Testis (tissue), 3 donors: ENCODE results near the gene MRGPRD. TPM values are rescaled to one million over a fixed set of nuclear protein-coding genes. Genes with fewer than 3 reads are reported as not detected.

Experiments used
- DNase-seq: peaks from one replicate; pipeline ENCODE4 v3.0.0-alpha.2; 2019
- H3K27ac ChIP-seq, 2 donors: fragments of 200-600 bp; sonication (generic); one replicate each; pipeline ENCODE4 v1.5.1; 2019
- H3K27me3 ChIP-seq: fragments of 200-600 bp; sonication (generic); one replicate; pipeline ENCODE4 v1.5.1; 2019
- H3K36me3 ChIP-seq: fragments of 200-600 bp; sonication (generic); one replicate; pipeline ENCODE4 v1.5.1; 2017; ENCODE audit warnings: low read depth; ENCODE audit errors: missing control alignments
- H3K4me1 ChIP-seq: fragments of 200-600 bp; sonication (generic); one replicate; pipeline ENCODE4 v1.5.1; 2019
- H3K4me3 ChIP-seq, 2 donors: fragments of 200-600 bp; sonication (generic); one replicate each; pipeline ENCODE4 v1.5.1; 2017 to 2019
- H3K9me3 ChIP-seq: fragments of 200-600 bp; sonication (generic); one replicate; pipeline ENCODE4 v1.5.1; 2017
- CTCF ChIP-seq, 3 experiments: fragments of 450-650 bp in 2 of 3; fragments of 200-600 bp in 1 of 3; sonication (generic) in 1 of 3; IDR thresholded peaks; one replicate each; pipeline ENCODE4 v1.5.1; 2016 to 2019; ENCODE audit warnings: antibody characterized with exemption in 3 of 3, mild to moderate bottlenecking in 2 of 3, moderate library complexity in 1 of 3
- POLR2A ChIP-seq: fragments of 450-650 bp; IDR thresholded peaks from one replicate; pipeline ENCODE4 v1.6.1; 2017; ENCODE audit warnings: antibody characterized with exemption, mild to moderate bottlenecking, moderate library complexity
- WGBS, 2 donors: methylation state at CpG; one replicate each; pipeline ENCODE4 v1.1.5; 2018; 5-methylcytosine and 5-hydroxymethylcytosine counted together
- intact Hi-C: fragments of 100-400 bp; cut with DNase I; formaldehyde crosslinking; loops from one replicate; pipeline ENCODE4 v1.15.1; 2023; ENCODE audit warnings: low total_unique reads
- polyA plus RNA-seq: library from polyadenylated mRNA; stranded (reverse); fragments of 350-450 nt; fragmentation: Illumina TruSeq; extraction: RNeasy Lipid Tissue Mini Kit (QIAGEN cat#74804); gene quantifications from one replicate; pipeline ENCODE4 v1.2.3, GENCODE V29; 2014; ENCODE audit warnings: low read depth, low replicate concordance; ENCODE audit not compliant: insufficient read depth
- total RNA-seq, 2 donors: library from RNA; depleted of rRNA; stranded (reverse); fragments of >200 nt; gene quantifications; one replicate each; pipeline ENCODE4 v1.2.3, GENCODE V29; 2016

The MRGPRD gene
- total and polyA plus RNA-seq, 3 donors from 2014 or later: not detected

GRCh38 chr11:69003866-69004367 lies 23.1 kb upstream of the MRGPRD start:
- Histone ChIP-seq H3K27me3 (no peaks in the 10 kb centered on the region), H3K4me1 (peaks cover 17% of the 10 kb centered on the region), H3K4me3 (no peak overlapping the region), H3K36me3 (no peaks in the 10 kb centered on the region), H3K27ac (no peak overlapping the region), H3K9me3 (no peaks in the 10 kb centered on the region)
- WGBS, 2 donors: 90% methylated on average over 6 to 20 of the region's 20 CpGs
- TF ChIP-seq POLR2A (no peak), CTCF (IDR thresholded peaks at IDR 0.05) (no peak)
- DNase-seq: no peak
- intact Hi-C loops: loop anchor here (10.0 kb wide), 1 partner anchor 99 kb away; the partner anchor contains the start of genes IGHMBP2 and MRPL21

GRCh38 chr11:69003301-69003865 lies 22.6 kb upstream of the MRGPRD start:
- no peak for DNase-seq
- H3K27me3 ChIP-seq: no peaks in the 10 kb centered on the region
- H3K27ac ChIP-seq: no peak overlapping the region
- intact Hi-C loops: loop anchor here (10.0 kb wide), 1 partner anchor 99 kb away; the partner anchor contains the start of genes IGHMBP2 and MRPL21
- TF ChIP-seq POLR2A (no peak), CTCF (IDR thresholded peaks at IDR 0.05) (no peak)
- no peaks in the 10 kb centered on the region for H3K9me3 ChIP-seq
- 78 to 98% methylated on average over 7 to 9 of the region's 9 CpGs for WGBS, 2 donors
- H3K4me1 ChIP-seq: peaks cover 14% of the 10 kb centered on the region
- no peak overlapping the region for H3K4me3 ChIP-seq
- H3K36me3 ChIP-seq: no peaks in the 10 kb centered on the region

- 64 to 84% methylated on average over 6 to 13 of the region's 13 CpGs for WGBS, 2 donors
- Histone ChIP-seq H3K4me3 (no peak overlapping the region), H3K9me3 (no peaks in the 10 kb centered on the region), H3K27me3 (no peaks in the 10 kb centered on the region), H3K27ac (peak overlapping the region in 1 of 2 donors; percentile 45), H3K4me1 (peaks cover 14% of the 10 kb centered on the region), H3K36me3 (no peaks in the 10 kb centered on the region)
- intact Hi-C loops: loop anchor here (10.0 kb wide), 1 partner anchor 98 kb away; the partner anchor contains the start of genes IGHMBP2 and MRPL21
- no peak for TF ChIP-seq POLR2A
- TF ChIP-seq CTCF (IDR thresholded peaks at IDR 0.05): no peak
- no peak for DNase-seq
These were observed 21.9 kb upstream of the MRGPRD start for GRCh38 chr11:69002570-69003231.

- H3K4me1 ChIP-seq: peaks cover 14% of the 10 kb centered on the region
These were observed 21.4 kb upstream of the MRGPRD start for GRCh38 chr11:69002110-69002569.

More at GRCh38 chr11:69002110-69002569, 21.4 kb upstream of the MRGPRD start:
- intact Hi-C loops: loop anchor here (10.0 kb wide), 1 partner anchor 97 kb away; the partner anchor contains the start of genes IGHMBP2 and MRPL21
- H3K27ac ChIP-seq: peak overlapping the region in 1 of 2 donors; percentile 70
- H3K36me3 ChIP-seq: no peaks in the 10 kb centered on the region
- no peaks in the 10 kb centered on the region for H3K9me3 ChIP-seq
- TF ChIP-seq CTCF (IDR thresholded peaks at IDR 0.05) (no peak), POLR2A (no peak)
- H3K27me3 ChIP-seq: no peaks in the 10 kb centered on the region
- no peak for DNase-seq
- WGBS, 2 donors: 68% methylated on average over 6 of the region's 6 CpGs
- no peak overlapping the region for H3K4me3 ChIP-seq
